Neural cell (in vitro differentiated cells): Measurements from ENCODE around the gene KRTAP5-4.

Experiments used
- EZH2 ChIP-seq: fragments of 200-600, 300-800 bp; shearing (Covaris generic), sonication (generic); IDR thresholded peaks from 2 replicates; pipeline ENCODE4 v1.6.1; 2014; ENCODE audit warnings: antibody characterized with exemption, low read length, borderline replicate concordance, mild to moderate bottlenecking; ENCODE audit not compliant: insufficient read depth, poor library complexity, severe bottlenecking
- POLR2AphosphoS5 ChIP-seq: IDR thresholded peaks from 2 replicates; pipeline ENCODE4 v1.6.1; 2012
- SMC3 ChIP-seq: fragments of 450-650 bp; conservative IDR thresholded peaks from 2 replicates; pipeline ENCODE4 v1.6.1; 2014; ENCODE audit warnings: antibody characterized with exemption, mild to moderate bottlenecking, moderate library complexity; ENCODE audit not compliant: poor library complexity
- TAF1 ChIP-seq: IDR thresholded peaks from 2 replicates; pipeline ENCODE4 v1.6.1; 2012; ENCODE audit warnings: low read depth
- TF ChIP-seq, protein P1 (sequence below): fragments of 450-650 bp; IDR thresholded peaks from 2 replicates; pipeline ENCODE4 v1.5.1; 2014; ENCODE audit warnings: antibody characterized with exemption, mild to moderate bottlenecking, moderate library complexity; ENCODE audit not compliant: poor library complexity, severe bottlenecking

DNA sequence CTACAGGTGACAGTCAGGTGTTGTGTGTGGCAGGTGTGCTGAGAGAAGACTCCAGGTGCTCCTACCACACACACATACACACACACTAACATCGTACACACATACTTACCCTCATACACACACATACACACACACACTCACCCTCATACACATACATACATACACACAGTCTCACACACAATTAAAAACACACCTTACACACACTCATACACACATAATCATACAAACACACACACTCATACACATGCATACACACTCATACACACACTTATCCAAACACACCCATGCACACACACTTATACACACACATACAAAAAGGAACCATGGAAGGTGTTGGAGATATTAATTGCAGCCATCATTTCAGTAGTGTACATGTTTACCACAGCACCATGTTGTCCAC, 18.3 kb downstream of the KRTAP5-4 start:
- TF ChIP-seq, protein P1, sequence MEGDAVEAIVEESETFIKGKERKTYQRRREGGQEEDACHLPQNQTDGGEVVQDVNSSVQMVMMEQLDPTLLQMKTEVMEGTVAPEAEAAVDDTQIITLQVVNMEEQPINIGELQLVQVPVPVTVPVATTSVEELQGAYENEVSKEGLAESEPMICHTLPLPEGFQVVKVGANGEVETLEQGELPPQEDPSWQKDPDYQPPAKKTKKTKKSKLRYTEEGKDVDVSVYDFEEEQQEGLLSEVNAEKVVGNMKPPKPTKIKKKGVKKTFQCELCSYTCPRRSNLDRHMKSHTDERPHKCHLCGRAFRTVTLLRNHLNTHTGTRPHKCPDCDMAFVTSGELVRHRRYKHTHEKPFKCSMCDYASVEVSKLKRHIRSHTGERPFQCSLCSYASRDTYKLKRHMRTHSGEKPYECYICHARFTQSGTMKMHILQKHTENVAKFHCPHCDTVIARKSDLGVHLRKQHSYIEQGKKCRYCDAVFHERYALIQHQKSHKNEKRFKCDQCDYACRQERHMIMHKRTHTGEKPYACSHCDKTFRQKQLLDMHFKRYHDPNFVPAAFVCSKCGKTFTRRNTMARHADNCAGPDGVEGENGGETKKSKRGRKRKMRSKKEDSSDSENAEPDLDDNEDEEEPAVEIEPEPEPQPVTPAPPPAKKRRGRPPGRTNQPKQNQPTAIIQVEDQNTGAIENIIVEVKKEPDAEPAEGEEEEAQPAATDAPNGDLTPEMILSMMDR = no peak
- no peak for TF ChIP-seq POLR2AphosphoS5
- TF ChIP-seq EZH2 = no peak
- no peak for TF ChIP-seq SMC3
- no peak for TF ChIP-seq TAF1
